CMK (cell line): ENCODE results near the gene GAN.
A peak's percentile ranks its signal among the peaks of the same experiment; 100 is the strongest.
"Not testable (repeated sequence)": the region's sequence is repeated elsewhere in the genome, so short reads cannot be mapped to it uniquely, and the experiment has no call there.

Source experiments
- DNase-seq: peaks from one replicate; pipeline ENCODE4 v3.0.0-alpha.2; 2010; ENCODE audit warnings: low read depth

Gene GAN

DNA sequence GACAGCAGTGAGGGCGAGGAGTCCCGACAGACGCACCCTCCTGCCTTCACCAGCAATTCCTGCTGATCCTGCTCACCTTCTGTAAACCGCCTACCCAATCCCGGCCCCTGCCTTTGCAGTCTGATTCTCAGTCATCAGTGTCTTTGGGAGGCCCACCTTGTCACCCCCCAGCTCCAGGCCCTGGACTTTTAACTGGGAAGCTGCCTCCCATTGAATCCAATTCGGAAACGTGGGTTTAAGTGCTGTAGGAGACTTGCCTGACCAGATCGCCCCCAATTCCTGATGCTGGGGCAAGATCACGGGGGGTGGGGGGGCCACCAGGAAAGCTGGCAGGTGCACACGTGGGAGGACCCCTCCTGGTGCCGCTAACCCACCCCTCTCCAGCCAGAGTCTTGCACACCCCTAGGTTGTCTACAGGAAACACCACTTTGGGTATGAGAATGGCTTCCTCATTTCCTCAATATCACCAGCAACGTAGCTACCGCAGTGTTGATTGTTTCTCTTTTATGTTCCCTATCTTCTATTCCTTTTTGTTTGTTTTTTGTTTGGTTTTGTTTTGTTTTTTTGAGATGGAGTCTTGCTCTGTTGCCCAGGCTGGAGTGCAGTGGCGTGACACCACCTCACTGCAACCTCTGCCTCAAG is 83.2 kb downstream of the GAN start:
- no peak for DNase-seq

DNA sequence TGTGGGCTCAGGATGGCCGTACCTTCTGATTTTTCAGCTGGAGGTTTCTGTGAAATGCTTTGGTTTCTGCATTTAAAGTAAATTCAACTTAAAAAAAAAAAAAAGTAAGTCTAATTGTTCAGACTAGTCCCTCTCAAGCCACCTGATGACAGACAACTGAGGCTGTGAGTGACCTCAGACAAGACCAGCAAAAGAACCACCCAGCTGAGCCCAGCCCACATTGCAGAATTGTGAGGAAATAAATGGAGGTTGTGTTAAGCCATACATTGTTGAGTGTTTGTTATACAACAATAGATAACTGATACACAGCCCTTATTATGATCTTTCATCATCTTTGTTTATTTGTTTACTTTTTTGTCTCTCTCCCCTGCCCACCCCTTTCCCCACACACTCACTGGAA is 85.1 kb downstream of the GAN start:
- no peak for DNase-seq

DNA sequence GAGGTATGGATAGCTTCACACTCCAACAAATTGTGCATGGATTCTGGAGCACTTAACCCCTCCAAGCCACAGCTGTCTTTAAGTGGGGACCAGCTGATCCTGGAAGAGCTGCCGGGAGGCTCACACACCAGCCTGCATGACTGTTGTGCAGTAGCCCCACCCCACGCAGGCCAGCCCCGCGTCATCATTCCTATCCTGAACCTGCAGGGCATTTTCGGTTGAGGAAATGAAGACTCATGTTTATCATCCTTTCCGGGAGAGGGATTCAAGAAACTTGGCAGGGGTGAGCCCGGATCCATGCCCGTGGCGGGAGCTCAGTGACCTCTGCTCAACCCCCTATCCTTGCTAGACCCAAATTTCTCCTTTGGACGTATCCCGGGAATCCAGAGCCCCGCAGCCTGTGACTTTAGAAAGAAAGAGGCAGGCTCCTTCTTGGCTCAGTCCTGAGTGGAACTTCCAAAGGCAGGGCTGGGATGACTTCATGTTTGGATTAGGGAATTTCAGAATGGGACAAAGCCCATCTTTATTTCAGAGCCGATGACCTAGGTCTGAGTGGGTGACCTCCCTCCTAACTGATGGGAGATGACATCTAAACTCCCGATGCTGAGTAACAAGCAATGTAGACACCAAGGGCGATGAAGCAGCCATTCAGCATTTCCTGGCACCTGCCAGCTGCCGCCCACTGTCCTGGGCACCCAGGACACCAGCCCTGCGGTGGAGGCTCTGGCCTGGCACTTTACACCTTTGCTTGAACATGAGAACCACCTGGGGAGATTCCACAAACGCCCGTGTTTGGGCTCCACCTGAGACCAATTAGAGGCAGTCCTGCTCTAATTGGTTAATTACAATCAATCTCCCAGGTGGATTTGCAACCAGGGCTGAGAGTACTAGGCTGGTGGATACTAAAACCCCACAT is 86.5 kb downstream of the GAN start:
- no peak for DNase-seq

DNA sequence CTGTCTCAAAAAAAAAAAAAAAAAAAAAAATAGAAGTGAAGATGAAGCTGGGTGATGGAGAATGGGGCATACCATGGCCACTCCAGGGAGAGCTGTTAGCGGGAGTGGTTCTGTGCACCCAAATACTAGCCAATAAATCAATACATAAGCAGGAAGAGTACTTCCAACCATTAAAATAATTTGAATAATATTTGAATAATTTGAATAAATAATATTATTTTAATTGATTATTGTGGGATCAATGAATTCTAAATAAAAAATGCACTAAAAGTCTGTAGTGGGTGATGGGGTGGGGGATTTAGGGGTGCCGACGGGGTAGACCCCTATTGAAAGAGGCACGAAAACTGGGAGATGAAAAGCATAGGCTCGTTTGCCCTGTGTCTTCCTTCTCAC is 88.4 kb downstream of the GAN start:
- no peak for DNase-seq

DNA sequence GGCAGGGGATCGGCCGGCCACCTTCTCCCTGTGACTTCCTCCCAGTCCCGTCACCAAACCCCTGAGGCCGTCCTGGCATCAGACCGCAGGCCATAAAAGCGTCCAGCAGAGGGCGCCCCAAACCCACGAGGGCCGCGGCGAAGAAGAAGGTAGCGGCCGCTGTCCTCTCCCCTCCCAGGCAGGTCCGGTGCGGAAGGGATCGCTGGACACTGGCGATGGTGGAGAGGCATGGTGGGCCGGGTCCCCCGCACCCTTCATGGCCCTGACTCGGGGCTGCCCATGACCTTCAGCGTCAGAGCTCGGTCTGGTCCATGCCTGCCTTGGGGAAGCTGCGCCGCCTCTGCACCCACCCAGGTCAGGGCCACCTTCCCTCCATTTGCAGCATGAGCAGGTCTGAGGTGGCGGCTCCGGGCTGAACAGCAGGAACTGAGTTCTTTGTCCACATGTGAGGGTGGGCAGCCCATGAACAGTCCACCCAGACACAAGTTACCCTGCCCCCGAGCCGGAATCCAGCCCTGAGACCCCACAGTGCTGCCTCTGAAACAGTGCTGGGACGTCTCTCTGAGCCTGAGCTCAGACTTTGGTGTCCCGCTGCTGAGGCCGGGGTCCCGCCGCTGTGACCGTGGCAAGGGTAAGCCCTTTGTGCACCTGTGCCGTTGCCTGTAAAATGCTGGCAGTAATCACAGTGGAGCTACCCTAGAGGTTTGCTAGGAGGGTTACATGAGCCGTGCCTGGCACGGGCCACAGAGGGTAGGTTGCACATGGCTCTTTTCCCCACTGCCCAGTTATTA is 89.0 kb downstream of the GAN start:
- peak; percentile 61 for DNase-seq

DNA sequence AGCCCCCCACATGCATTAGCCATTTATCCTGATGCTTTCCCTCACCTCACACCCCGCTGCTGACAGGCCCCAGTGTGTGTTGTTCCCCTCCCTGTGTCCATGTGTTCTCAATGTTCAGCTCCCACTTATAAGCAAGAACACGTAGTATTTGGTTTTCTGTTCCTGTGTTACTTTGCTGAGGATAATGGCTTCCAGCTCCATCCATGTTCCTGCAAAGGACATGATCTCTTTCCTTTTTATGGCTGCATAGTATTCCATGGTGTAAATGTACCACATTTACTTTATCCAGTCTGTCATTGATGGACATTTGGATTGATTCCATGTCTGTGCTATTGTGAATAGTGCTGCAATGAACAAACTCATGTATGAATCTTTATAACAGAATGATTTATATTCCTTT is 90.2 kb downstream of the GAN start:
- DNase-seq = not testable (repeated sequence)

DNA sequence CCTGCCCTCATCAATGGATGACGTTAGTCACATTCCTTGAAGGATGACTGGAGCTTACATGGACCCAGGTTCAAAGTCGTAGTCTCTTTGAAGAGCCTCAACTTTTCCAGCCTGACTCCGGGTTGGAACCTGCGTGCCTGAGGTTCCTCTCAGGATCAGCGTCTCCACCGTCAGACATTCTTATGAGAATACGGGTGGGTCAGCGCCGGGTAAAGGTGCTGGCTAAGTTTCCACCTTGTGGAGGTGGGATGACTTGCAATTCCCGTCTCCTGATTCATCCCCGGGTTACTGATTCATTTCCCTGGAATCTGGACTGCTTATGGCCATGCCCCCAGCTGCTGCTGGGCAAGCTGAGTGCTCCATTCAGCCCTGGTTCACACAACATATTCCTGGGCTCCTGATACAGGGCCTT is 90.9 kb downstream of the GAN start:
- no peak for DNase-seq

DNA sequence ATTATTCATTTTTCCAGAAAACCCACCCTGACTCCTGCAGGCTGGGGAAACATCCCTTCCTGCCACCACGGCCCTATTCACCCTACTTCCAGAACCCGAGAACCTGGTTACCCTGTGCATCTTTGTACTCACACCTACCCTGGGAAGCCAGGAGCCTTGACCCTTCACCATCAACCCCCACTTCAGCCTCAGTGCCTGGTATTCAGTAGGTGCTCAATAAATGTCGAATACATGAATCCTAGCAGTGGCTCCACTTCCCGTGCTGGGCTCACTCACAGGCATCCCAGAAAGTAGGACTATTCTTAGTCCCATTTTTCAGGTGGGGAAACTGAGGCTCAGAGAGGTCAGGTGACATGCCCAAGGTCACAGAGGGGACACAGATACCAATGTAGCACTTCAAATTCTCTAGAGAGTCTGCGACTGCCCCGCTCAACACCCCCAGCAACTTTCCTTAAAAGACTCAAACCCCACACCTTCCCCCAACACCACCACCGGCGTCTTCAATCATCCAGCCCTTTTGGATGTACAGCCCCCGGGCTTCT is 93.7 kb downstream of the GAN start:
- DNase-seq = no peak

DNA sequence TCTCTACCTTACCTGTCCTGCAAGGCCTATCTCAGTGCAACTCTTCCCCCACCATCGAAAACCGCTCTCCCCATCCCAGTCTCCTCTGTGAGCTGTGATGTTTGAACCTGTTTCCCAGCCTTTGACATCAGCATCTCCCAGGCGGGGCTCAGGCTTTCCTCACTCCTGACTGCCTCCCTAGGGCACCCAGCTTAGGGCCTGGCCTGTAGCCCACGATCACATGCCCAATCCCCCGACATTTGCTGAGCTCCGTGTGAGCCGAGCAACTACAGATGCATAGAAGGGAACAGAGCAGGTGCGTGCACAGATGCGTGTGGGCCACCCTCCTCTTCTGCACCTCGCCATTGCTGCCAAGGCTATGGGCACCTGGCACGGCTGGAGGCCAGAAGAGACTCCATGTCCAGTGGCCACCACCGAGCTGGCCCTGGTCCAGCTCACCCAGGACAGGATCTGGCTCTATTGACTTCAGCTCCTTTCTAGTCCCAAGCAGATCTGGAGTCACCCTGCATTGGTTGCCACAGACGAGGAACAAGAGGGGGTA is 94.3 kb downstream of the GAN start:
- DNase-seq = no peak

DNA sequence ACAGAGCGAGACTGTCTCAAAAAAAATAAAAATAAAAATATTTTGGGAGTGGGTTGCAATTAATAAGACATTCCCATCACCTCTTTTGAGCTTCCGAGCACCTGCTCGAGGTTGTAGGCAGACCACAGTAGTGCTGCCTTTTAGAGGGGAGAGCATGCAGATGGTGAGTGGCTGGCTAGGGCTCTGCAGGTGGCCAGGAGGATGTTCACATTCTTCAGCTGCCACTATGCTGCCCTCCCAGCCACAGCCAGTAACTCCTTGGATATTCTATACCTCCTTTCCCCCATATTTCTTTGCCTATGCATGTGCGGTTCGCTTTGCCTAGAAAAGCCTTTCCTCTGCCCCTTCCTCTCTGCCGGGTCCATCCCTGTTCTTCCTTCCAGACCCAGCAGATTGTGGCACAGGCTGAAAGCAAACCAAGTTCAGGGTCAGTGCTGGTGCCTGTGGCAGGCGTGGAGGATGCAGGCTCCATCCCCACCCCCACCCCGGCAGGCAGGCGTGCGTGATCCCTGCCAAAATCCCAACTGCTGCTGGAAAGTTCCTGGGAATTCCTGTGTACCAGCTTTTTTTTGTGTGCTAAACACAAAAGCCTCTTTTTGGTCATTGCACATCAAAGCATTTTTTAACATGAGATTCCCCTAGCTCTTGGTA is 96.0 kb downstream of the GAN start:
- DNase-seq = no peak

DNA sequence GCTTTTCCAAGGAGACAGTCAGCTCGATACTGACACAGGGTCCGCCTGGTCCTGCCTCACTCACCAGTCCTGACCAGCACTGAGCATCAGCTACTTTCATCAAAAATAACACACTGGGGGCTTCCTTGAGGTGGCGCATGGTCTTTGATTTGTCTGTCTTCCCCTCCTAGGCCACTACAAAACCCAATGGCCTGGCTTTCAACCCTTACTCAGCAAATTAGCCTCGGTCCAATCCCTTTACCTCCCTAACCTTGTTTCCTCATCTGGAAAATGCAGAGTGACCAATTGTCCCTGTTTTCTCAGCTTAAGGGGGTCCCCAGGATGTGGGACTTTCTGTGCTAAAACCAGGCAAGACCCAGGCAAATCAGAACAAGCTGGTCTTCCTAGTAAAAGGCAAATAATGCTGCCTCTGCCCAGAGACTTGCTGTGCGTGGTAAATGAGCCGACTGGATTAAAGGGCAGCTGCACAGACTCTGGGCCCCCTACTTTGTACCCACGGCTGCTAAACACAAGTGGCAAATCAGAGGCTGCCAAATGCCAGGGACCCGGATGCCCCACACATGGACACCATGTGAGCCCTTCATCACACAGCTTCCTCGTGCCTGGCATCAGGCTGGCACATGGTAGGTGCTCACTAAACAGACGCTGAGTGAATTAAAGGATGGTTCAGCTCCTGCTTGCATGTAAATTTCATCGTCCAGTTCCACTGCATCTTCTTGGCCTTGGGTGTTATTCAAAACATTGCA is 98.7 kb downstream of the GAN start:
- no peak for DNase-seq

DNA sequence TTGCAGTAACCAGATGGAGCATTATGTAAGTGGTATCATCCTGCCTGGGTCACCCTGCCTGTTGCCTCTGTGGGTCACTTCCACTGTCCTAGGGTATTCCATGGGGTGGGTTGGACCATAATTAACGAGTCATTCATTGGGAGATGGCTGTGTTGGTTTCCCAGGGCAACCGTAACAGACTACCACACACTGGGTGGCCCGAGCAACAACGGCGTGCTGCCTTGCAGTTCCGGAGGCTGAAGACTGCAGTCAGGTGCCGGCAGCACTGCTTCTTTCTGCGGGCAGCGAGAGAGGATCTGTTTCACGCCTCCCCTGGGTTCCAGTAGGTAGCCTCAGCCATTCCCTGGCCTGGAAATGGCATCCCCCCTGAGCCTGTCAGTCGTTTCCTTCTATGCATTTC is 101.0 kb downstream of the GAN start:
- DNase-seq = no peak

DNA sequence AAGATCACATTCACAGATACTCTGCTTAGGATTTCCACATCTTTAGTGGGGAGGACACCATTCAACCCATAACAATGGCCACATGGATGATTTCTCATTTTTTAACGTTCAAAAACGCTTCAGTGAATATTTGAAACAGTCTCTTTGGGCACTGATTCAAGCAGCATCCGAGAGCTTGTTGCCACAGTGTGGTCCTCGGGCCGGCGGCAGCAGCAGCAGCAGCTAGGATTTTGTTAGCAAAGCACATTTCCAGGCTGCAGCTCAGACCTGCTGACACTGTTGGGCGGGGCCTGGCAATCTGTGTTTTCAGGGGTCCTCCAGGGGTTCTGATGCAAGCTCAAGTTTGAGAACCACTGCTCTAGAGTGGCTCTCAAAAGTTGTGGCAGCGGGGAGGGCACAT is 102.0 kb downstream of the GAN start:
- DNase-seq = no peak

DNA sequence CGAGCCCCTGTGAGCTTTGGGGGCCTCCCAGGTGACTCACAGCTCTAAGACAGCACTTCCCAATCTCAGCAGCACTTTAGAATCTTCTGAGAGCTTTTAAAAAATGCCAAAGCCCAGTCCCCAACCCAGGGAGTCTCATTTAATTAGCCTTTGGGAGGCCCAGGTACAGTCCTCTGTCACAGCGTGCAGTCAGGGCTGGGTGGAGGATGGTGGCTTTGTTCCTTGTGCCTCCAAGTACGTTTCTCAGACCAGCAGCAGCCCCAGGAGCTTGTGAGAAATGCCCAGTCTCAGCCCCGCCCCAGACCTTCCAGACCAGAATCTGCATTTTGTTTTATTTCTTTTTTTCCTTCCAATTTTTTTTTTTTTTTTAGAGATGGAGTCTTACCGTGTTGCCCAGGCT is 102.4 kb downstream of the GAN start:
- no peak for DNase-seq

DNA sequence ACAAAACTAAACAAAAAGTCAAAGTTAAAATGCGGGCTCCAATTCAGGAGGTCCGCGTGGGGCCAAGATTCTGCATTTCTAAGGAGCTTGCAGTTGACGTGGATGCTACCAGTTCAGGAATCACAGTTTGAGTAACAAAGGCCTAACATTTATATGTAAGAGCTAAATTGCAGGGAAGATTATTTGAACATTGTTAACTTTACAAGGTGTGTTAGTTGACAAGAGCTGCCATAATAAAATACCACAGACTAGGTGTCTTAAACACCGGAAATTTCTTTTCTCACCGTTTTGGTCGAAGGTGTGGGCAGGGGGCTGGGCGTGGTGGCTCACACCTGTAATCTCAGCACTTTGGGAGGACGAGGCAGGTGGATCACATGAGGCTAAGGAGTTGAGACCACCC is 105.0 kb downstream of the GAN start:
- no peak for DNase-seq

DNA sequence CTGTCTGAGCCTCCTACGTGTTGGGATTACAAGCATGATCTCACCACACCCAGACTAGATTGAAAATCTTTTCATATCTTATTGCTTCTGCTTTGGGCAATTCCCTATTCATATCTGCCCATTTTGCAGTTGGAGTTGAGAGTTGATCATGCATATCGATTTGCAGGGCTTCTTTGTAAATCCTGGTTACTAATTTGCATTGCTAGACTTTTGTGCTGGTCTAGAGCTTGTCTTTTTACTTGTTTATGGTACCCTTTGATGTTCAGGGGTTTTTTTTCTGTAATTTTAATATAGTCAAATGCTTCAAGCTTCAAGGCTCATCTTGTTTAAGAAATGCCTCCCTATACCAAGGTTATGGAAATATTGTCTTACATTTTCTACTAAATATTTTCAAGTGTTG is 106.4 kb downstream of the GAN start:
- DNase-seq = no peak

DNA sequence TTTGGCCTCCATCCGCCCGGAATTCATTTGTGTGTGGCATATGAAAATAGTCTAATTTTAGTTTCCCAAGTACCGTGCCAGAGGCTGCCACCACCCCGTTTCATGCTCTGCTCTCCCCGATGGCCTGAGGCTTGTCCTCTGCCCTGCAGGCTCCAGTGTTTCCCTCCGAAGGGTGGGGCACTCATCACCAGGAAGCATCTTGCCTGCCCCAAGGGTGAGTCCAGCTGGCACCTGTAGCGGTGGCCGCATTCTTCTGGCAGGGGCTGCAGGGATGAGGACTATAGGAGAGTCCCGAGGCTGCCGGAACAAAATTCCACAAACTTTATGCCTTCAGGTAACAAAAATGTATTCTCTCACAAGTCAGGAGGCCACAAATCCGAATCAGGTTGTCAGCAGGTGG is 106.8 kb downstream of the GAN start:
- DNase-seq = no peak

DNA sequence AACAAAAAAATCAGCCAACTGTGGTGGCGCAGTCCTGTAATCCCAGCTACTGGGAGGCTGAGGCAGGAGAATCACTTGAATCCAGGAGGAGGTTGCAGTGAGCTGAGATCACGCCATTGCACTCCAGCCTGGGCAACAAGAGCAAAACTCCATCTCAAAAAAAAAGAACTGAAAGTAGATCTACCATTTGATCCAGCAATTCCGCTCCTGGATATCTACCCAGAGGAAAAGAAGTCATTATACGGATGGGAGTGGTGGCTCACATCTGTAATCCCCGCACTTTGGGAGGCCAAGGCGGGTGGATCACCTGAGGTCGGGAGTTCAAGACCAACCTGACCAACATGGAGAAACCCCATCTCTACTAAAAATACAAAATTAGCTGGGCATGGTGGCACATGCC is 107.4 kb downstream of the GAN start:
- DNase-seq = not testable (repeated sequence)

DNA sequence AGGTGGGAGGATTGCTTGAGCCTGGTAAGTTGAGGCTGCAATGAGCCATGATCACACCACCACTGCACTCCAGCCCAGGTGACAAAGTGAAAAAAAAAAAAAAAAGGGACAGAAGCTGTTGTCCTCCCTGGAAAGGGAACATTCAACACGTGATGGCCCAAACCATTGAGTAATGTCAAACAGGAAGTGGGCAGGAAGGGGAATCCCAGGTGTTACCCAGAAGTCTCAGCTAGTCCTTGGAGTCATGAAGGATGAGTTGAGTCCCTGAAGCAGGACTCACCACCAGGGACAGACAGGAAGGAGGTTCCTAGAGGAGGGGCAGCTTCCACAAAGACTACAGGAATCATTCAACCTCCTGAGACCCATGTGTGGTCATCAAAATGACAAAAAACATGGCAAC is 110.0 kb downstream of the GAN start:
- no peak for DNase-seq

DNA sequence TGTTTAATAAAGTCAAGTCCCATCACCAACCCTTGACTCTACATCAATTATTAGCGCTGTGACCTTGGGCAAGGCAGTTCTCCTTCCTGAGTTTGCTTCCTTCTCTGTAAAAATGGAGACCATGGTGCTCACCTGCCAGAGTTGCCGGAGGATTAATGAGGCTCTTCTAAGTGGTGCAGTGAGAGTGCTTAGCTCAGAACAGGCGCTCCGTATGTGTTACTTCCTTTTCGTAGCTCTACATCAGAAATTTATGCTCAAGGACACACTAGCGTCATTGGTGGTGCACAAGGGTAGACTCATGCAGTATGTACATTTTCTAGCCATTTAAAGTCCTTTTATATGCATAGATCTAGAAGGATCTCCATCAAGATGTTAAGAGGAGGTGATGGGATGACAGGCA is 112.5 kb downstream of the GAN start:
- no peak for DNase-seq

DNA sequence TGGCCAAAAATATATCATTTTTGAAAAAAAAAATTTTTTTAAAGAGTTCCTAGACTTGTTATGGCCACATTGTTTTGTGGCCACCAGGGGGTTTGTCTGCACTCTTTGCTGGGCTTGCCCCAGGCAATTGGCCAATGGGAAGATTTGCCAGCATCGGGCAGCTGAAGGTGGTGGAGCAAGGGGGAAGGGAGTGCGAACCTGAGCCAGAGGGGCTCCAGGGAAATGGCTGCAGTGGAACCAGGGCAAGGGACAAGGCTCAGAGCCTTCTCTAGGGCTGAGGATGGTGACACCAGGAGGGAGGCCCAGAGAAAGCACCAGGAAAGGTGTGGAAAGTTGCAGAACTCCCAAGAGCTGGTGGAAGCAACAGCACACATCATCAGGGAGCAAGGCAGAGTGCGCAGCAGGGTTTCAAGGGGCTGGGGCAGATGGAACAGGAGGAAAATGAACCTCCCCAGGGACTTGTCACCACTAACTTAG is 114.3 kb downstream of the GAN start:
- no peak for DNase-seq
